SK-N-SH treated with all-trans-retinoic acid at 6 μM for 48 hours (cell line): Measurements from ENCODE around the gene LPIN2.

Source experiments
- ATAC-seq: fragments of 200-7000 bp; cut with Tn5 transposase; 3 replicates; pipeline ENCODE4 v1.9.1; 2020; ENCODE audit warnings: mild to moderate bottlenecking, moderate library complexity
- ARNTL ChIP-seq: fragments of 450-650 bp; formaldehyde crosslinking; IDR thresholded peaks from 2 replicates; pipeline ENCODE4 v1.5.0; 2020; ENCODE audit warnings: low read depth, mild to moderate bottlenecking, moderate library complexity, borderline replicate concordance
- BACH2 ChIP-seq: fragments of 250-450 bp; sonication (Bioruptor Pico); IDR thresholded peaks from 2 replicates; pipeline ENCODE4 v1.9.0; 2021; ENCODE audit warnings: mild to moderate bottlenecking, borderline replicate concordance
- ESRRG ChIP-seq: fragments of 250-450 bp; sonication (Bioruptor Pico); IDR thresholded peaks from 2 replicates; pipeline ENCODE4 v1.6.1; 2021; ENCODE audit warnings: mild to moderate bottlenecking
- ISL1 ChIP-seq: fragments of 250-450 bp; sonication (Bioruptor Pico); IDR thresholded peaks from 2 replicates; pipeline ENCODE4 v2.1.2; 2022; ENCODE audit warnings: mild to moderate bottlenecking, moderate library complexity
- PPARA ChIP-seq: fragments of 250-450 bp; sonication (Bioruptor Pico); IDR thresholded peaks from 2 replicates; pipeline ENCODE4 v1.5.0; 2020; ENCODE audit warnings: mild to moderate bottlenecking, borderline replicate concordance
- RARB ChIP-seq: fragments of 250-450 bp; sonication (Bioruptor Pico); IDR thresholded peaks from 2 replicates; pipeline ENCODE4 v1.8.0; 2021; ENCODE audit warnings: mild to moderate bottlenecking, moderate library complexity
- SNAI2 ChIP-seq: fragments of 250-450 bp; sonication (Bioruptor Pico); IDR thresholded peaks from 2 replicates; pipeline ENCODE4 v1.5.0; 2020; ENCODE audit warnings: mild to moderate bottlenecking, moderate library complexity
- TOX ChIP-seq: fragments of 250-450 bp; sonication (Bioruptor Pico); IDR thresholded peaks from 2 replicates; pipeline ENCODE4 v1.8.0; 2021; ENCODE audit warnings: mild to moderate bottlenecking, moderate library complexity, borderline replicate concordance
- ZC3H10 ChIP-seq: fragments of 250-450 bp; sonication (Bioruptor Pico); IDR thresholded peaks from 2 replicates; pipeline ENCODE4 v1.5.1; 2021; ENCODE audit warnings: mild to moderate bottlenecking, moderate library complexity
- ZFP3 ChIP-seq: fragments of 250-450 bp; sonication (Bioruptor Pico); IDR thresholded peaks from 2 replicates; pipeline ENCODE4 v1.5.0; 2020; ENCODE audit warnings: mild to moderate bottlenecking, moderate library complexity
- ZFP30 ChIP-seq: fragments of 450-650 bp; formaldehyde crosslinking; IDR thresholded peaks from 2 replicates; pipeline ENCODE4 v1.5.0; 2022; ENCODE audit warnings: mild to moderate bottlenecking, moderate library complexity
- ZNF565 ChIP-seq: fragments of 450-650 bp; formaldehyde crosslinking; conservative IDR thresholded peaks from 2 replicates; pipeline ENCODE4 v1.5.0; 2020; ENCODE audit warnings: low read depth, mild to moderate bottlenecking, moderate library complexity
- ZNF70 ChIP-seq: fragments of 450-650 bp; formaldehyde crosslinking; IDR thresholded peaks from 2 replicates; pipeline ENCODE4 v1.5.0; 2020; ENCODE audit warnings: mild to moderate bottlenecking, moderate library complexity
- ZNF8 ChIP-seq: fragments of 450-650 bp; formaldehyde crosslinking; IDR thresholded peaks from 2 replicates; pipeline ENCODE4 v1.5.0; 2020; ENCODE audit warnings: mild to moderate bottlenecking, moderate library complexity
- TF ChIP-seq, protein P1 (sequence below): fragments of 250-450 bp; sonication (Bioruptor Pico); IDR thresholded peaks from 2 replicates; pipeline ENCODE4 v1.5.1; 2020; ENCODE audit warnings: low read depth, mild to moderate bottlenecking, moderate library complexity
- TF ChIP-seq, protein P2 (sequence below): fragments of 250-450 bp; sonication (Bioruptor Pico); IDR thresholded peaks from 2 replicates; pipeline ENCODE4 v1.8.0; 2020; ENCODE audit warnings: mild to moderate bottlenecking, moderate library complexity, borderline replicate concordance
- TF ChIP-seq, protein P3 (sequence below): fragments of 250-450 bp; sonication (Bioruptor Pico); IDR thresholded peaks from 2 replicates; pipeline ENCODE4 v1.5.1; 2021; ENCODE audit warnings: mild to moderate bottlenecking, moderate library complexity
- TF ChIP-seq, protein P4 (sequence below): fragments of 250-450 bp; sonication (Bioruptor Pico); IDR thresholded peaks from 2 replicates; pipeline ENCODE4 v1.5.0; 2020; ENCODE audit warnings: mild to moderate bottlenecking, moderate library complexity
- TF ChIP-seq, protein P5 (sequence below): fragments of 250-450 bp; sonication (Bioruptor Pico); IDR thresholded peaks from 2 replicates; pipeline ENCODE4 v1.8.0; 2021; ENCODE audit warnings: low read depth, mild to moderate bottlenecking, moderate library complexity, borderline replicate concordance

LPIN2 gene

DNA sequence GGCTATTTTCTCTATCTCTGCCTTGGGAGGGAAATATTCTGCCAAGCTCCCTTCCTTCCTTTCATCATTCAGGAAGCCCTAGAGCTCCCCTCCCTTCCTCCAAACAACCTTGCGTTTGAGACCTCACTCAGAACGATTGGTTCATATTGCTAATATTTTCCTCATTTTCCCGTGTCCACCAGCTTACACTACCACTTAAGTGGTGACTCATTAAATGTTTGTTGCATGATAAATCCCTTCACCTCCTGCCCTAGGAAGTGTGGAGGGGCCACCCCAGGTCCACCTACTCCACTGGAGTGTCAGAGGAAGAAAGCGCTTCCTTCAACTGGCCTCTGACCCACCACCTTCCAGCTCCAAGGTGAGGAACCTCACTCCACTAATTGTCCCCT lies 2.3 kb upstream of the LPIN2 start:
- no peak for TF ChIP-seq ARNTL (CRISPR knock-in tag)
- no peak for TF ChIP-seq BACH2
- TF ChIP-seq ZFP30 (CRISPR knock-in tag) = no peak
- no peak for TF ChIP-seq PPARA (CRISPR knock-in tag)
- TF ChIP-seq TOX (CRISPR knock-in tag) = no peak
- TF ChIP-seq, protein P1, sequence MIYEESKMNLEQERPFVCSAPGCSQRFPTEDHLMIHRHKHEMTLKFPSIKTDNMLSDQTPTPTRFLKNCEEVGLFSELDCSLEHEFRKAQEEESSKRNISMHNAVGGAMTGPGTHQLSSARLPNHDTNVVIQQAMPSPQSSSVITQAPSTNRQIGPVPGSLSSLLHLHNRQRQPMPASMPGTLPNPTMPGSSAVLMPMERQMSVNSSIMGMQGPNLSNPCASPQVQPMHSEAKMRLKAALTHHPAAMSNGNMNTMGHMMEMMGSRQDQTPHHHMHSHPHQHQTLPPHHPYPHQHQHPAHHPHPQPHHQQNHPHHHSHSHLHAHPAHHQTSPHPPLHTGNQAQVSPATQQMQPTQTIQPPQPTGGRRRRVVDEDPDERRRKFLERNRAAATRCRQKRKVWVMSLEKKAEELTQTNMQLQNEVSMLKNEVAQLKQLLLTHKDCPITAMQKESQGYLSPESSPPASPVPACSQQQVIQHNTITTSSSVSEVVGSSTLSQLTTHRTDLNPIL (CRISPR knock-in tag) = no peak
- TF ChIP-seq, protein P2, sequence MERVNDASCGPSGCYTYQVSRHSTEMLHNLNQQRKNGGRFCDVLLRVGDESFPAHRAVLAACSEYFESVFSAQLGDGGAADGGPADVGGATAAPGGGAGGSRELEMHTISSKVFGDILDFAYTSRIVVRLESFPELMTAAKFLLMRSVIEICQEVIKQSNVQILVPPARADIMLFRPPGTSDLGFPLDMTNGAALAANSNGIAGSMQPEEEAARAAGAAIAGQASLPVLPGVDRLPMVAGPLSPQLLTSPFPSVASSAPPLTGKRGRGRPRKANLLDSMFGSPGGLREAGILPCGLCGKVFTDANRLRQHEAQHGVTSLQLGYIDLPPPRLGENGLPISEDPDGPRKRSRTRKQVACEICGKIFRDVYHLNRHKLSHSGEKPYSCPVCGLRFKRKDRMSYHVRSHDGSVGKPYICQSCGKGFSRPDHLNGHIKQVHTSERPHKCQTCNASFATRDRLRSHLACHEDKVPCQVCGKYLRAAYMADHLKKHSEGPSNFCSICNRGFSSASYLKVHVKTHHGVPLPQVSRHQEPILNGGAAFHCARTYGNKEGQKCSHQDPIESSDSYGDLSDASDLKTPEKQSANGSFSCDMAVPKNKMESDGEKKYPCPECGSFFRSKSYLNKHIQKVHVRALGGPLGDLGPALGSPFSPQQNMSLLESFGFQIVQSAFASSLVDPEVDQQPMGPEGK (CRISPR knock-in tag) = no peak
- TF ChIP-seq, protein P3, sequence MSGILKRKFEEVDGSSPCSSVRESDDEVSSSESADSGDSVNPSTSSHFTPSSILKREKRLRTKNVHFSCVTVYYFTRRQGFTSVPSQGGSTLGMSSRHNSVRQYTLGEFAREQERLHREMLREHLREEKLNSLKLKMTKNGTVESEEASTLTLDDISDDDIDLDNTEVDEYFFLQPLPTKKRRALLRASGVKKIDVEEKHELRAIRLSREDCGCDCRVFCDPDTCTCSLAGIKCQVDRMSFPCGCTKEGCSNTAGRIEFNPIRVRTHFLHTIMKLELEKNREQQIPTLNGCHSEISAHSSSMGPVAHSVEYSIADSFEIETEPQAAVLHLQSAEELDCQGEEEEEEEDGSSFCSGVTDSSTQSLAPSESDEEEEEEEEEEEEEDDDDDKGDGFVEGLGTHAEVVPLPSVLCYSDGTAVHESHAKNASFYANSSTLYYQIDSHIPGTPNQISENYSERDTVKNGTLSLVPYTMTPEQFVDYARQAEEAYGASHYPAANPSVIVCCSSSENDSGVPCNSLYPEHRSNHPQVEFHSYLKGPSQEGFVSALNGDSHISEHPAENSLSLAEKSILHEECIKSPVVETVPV (CRISPR knock-in tag) = no peak
- no peak for TF ChIP-seq ZNF565 (CRISPR knock-in tag)
- TF ChIP-seq ZFP3 (CRISPR knock-in tag) = no peak
- TF ChIP-seq ZNF8 = no peak
- TF ChIP-seq, protein P4, sequence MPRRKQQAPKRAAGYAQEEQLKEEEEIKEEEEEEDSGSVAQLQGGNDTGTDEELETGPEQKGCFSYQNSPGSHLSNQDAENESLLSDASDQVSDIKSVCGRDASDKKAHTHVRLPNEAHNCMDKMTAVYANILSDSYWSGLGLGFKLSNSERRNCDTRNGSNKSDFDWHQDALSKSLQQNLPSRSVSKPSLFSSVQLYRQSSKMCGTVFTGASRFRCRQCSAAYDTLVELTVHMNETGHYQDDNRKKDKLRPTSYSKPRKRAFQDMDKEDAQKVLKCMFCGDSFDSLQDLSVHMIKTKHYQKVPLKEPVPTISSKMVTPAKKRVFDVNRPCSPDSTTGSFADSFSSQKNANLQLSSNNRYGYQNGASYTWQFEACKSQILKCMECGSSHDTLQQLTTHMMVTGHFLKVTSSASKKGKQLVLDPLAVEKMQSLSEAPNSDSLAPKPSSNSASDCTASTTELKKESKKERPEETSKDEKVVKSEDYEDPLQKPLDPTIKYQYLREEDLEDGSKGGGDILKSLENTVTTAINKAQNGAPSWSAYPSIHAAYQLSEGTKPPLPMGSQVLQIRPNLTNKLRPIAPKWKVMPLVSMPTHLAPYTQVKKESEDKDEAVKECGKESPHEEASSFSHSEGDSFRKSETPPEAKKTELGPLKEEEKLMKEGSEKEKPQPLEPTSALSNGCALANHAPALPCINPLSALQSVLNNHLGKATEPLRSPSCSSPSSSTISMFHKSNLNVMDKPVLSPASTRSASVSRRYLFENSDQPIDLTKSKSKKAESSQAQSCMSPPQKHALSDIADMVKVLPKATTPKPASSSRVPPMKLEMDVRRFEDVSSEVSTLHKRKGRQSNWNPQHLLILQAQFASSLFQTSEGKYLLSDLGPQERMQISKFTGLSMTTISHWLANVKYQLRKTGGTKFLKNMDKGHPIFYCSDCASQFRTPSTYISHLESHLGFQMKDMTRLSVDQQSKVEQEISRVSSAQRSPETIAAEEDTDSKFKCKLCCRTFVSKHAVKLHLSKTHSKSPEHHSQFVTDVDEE (CRISPR knock-in tag) = no peak
- no peak for TF ChIP-seq ESRRG
- TF ChIP-seq ZC3H10 (CRISPR knock-in tag) = no peak
- TF ChIP-seq, protein P5, sequence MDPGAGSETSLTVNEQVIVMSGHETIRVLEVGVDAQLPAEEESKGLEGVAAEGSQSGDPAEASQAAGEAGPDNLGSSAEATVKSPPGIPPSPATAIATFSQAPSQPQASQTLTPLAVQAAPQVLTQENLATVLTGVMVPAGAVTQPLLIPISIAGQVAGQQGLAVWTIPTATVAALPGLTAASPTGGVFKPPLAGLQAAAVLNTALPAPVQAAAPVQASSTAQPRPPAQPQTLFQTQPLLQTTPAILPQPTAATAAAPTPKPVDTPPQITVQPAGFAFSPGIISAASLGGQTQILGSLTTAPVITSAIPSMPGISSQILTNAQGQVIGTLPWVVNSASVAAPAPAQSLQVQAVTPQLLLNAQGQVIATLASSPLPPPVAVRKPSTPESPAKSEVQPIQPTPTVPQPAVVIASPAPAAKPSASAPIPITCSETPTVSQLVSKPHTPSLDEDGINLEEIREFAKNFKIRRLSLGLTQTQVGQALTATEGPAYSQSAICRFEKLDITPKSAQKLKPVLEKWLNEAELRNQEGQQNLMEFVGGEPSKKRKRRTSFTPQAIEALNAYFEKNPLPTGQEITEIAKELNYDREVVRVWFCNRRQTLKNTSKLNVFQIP (CRISPR knock-in tag) = no peak
- TF ChIP-seq ZNF70 (CRISPR knock-in tag) = no peak
- ATAC-seq = peak; percentile 63

DNA sequence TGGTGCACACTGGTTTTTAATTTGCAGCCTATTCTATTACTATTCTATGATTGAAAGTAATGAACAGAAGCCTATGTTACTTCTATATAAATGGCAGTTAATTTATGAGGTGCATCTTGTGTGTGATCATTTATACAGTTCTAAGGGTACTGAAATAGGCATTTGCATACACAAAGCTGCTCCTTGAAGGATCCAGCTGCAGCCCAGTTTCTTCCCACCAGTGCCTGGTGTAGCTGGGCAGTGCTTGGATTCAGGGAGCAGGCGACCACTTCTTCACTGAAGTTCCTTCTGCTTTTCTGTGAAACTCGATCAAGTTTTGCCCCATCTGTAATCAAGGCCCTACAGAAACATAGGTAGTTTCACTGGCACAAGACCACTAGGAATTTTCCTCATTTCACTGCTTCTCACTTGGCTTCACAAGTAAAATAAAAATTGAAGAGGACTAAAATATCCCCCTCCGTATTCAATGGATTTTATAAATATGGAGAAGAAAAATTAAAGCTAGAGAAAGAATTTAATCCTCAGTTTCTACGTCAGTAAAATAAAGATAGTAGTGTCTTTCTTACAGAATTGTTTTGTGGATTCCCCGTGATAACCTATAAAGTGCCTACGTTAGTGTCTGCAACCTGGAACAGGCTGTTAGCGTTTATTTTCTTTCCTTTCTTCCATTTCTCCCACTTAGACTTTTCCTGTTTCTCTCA lies 1.7 kb upstream of the LPIN2 start:
- no peak for TF ChIP-seq ESRRG
- TF ChIP-seq, protein P4 (CRISPR knock-in tag) = no peak
- TF ChIP-seq ZC3H10 (CRISPR knock-in tag) = no peak
- TF ChIP-seq, protein P1 (CRISPR knock-in tag) = no peak
- TF ChIP-seq ZNF70 (CRISPR knock-in tag) = no peak
- TF ChIP-seq, protein P2 (CRISPR knock-in tag) = no peak
- no peak for TF ChIP-seq BACH2
- TF ChIP-seq ZNF8 = no peak
- no peak for TF ChIP-seq SNAI2
- TF ChIP-seq, protein P3 (CRISPR knock-in tag) = no peak
- no peak for TF ChIP-seq ZFP30 (CRISPR knock-in tag)
- no peak for TF ChIP-seq ZFP3 (CRISPR knock-in tag)
- TF ChIP-seq PPARA (CRISPR knock-in tag) = no peak
- TF ChIP-seq RARB (CRISPR knock-in tag) = no peak
- no peak for TF ChIP-seq ISL1 (CRISPR knock-in tag)
- TF ChIP-seq, all 23 proteins: peak for 0
- peak; percentile 5; the same call in 1 of the 3 replicates for ATAC-seq
